ENCODE measurements around the gene MRPL1. TPM values are rescaled to one million over a fixed set of nuclear protein-coding genes. Genes with fewer than 3 reads are reported as not detected.
"Not testable (repeated sequence)": the region's sequence is repeated elsewhere in the genome, so short reads cannot be mapped to it uniquely, and the experiment has no call there.

MRPL1 gene
- total RNA-seq, 2 experiments from 2014 or later, result 61.1 to 70.6 TPM

GRCh38 chr4:77945929-77946328, 83.3 kb downstream of the MRPL1 start:
- H3K27me3 Mint-ChIP-seq; ATAC-seq; H3K4me1 Mint-ChIP-seq; POLR2A ChIA-PET; H3K27ac Mint-ChIP-seq; CTCF ChIA-PET; intact Hi-C loops (cut with DNase I, micrococcal nuclease); H3K4me3 Mint-ChIP-seq; DNase-seq: not testable (repeated sequence)
- Mint-ChIP-seq H3K9me3 (ENCODE audit: low read depth) (peaks cover 18% of the 10 kb centered on the region), H3K36me3 (ENCODE audit: low read depth) (peaks cover 51% of the 10 kb centered on the region)

- CTCF ChIA-PET, result no interaction called here
- Mint-ChIP-seq H3K27ac (no peak overlapping the region), H3K9me3 (ENCODE audit: low read depth) (peaks cover 5% of the 10 kb centered on the region), H3K36me3 (ENCODE audit: low read depth) (peaks cover 42% of the 10 kb centered on the region), H3K4me3 (no peak overlapping the region), H3K27me3 (no peaks in the 10 kb centered on the region), H3K4me1 (peaks cover 10% of the 10 kb centered on the region)
- POLR2A ChIA-PET, result no interaction called here
- DNase-seq (no peak), ATAC-seq (no peak)
- intact Hi-C loops (cut with DNase I, micrococcal nuclease), result loop anchor here in 1 of 2 experiments (5.0 kb wide), 1 partner anchor 107 kb away; the partner anchor contains the start of gene FRAS1
Measured at GRCh38 chr4:77950203-77950602, 87.6 kb downstream of the MRPL1 start.

- Mint-ChIP-seq H3K36me3 (ENCODE audit: low read depth) (peaks cover 30% of the 10 kb centered on the region), H3K4me3 (no peak overlapping the region), H3K9me3 (ENCODE audit: low read depth) (no peaks in the 10 kb centered on the region), H3K27ac (no peak overlapping the region), H3K27me3 (no peaks in the 10 kb centered on the region), H3K4me1 (peaks cover 21% of the 10 kb centered on the region)
- intact Hi-C loops (cut with DNase I, micrococcal nuclease), result loop anchor here (1.0 to 5.0 kb wide), 2 partner anchors 105 to 591 kb away; partner anchors contain the start of gene FRAS1 (in 1 of the 2)
- peak; percentile 66 for ATAC-seq
- CTCF ChIA-PET, result no interaction called here
- POLR2A ChIA-PET, result no interaction called here
- no peak for DNase-seq
Measured at GRCh38 chr4:77952457-77952856, 89.8 kb downstream of the MRPL1 start.

GRCh38 chr4:77954690-77955089, 92.1 kb downstream of the MRPL1 start:
- ATAC-seq, result no peak
- intact Hi-C loops (cut with DNase I, micrococcal nuclease), result loop anchor here (5.0 kb wide), 1 partner anchor 103 kb away; the partner anchor contains the start of gene FRAS1 (in 2 of the 2)

GRCh38 chr4:77956917-77957316, 94.3 kb downstream of the MRPL1 start:
- no peak overlapping the region for H3K4me3 Mint-ChIP-seq
- H3K27me3 Mint-ChIP-seq, result no peaks in the 10 kb centered on the region
- peak; percentile 11 for DNase-seq
- CTCF ChIA-PET, result no interaction called here
- H3K27ac Mint-ChIP-seq, result no peak overlapping the region
- H3K9me3 Mint-ChIP-seq (ENCODE audit: low read depth), result no peaks in the 10 kb centered on the region
- POLR2A ChIA-PET, result no interaction called here
- H3K36me3 Mint-ChIP-seq (ENCODE audit: low read depth), result peaks cover 22% of the 10 kb centered on the region
- peak; percentile 59 for ATAC-seq
- peaks cover 17% of the 10 kb centered on the region for H3K4me1 Mint-ChIP-seq
- intact Hi-C loops (cut with DNase I, micrococcal nuclease), result loop anchor here in 1 of 2 experiments (5.0 kb wide), 1 partner anchor 100 kb away; the partner anchor contains the start of gene FRAS1

More at GRCh38 chr4:77954690-77955089, 92.1 kb downstream of the MRPL1 start:
- CTCF ChIA-PET, result no interaction called here
- H3K4me1 Mint-ChIP-seq, result peaks cover 21% of the 10 kb centered on the region
- no peaks in the 10 kb centered on the region for H3K9me3 Mint-ChIP-seq (ENCODE audit: low read depth)
- no peaks in the 10 kb centered on the region for H3K27me3 Mint-ChIP-seq
- H3K36me3 Mint-ChIP-seq (ENCODE audit: low read depth), result peaks cover 30% of the 10 kb centered on the region
- POLR2A ChIA-PET, result no interaction called here
- no peak for DNase-seq
- no peak overlapping the region for H3K27ac Mint-ChIP-seq
- no peak overlapping the region for H3K4me3 Mint-ChIP-seq

- CTCF ChIA-PET, result interaction anchor here (0.8 to 1.1 kb wide), 3 partner anchors 18 to 202 kb away, joined by 3 to 4 read pairs (median 3); no protein-coding TSS in a partner anchor
- peaks cover 8% of the 10 kb centered on the region for H3K36me3 Mint-ChIP-seq (ENCODE audit: low read depth)
Measured at GRCh38 chr4:77958897-77959296, 96.3 kb downstream of the MRPL1 start.

GRCh38 chr4:77959566-77960338, 97.1 kb downstream of the MRPL1 start:
- peaks cover 2% of the 10 kb centered on the region for H3K36me3 Mint-ChIP-seq (ENCODE audit: low read depth)
- peaks cover 12% of the 10 kb centered on the region for H3K4me1 Mint-ChIP-seq
- no peak overlapping the region for H3K4me3 Mint-ChIP-seq
- POLR2A ChIA-PET, result no interaction called here
- intact Hi-C loops (cut with DNase I, micrococcal nuclease), result loop anchor here (1.0 to 5.0 kb wide), 5 partner anchors 98 to 905 kb away; partner anchors contain the start of gene FRAS1 (in 1 of the 2)
- no peak overlapping the region for H3K27ac Mint-ChIP-seq
- H3K9me3 Mint-ChIP-seq (ENCODE audit: low read depth), result no peaks in the 10 kb centered on the region
- CTCF ChIA-PET, result interaction anchor here (0.7 to 1.5 kb wide), 11 partner anchors 9 to 903 kb away, joined by 3 to 5 read pairs (median 3); no protein-coding TSS in a partner anchor
- H3K27me3 Mint-ChIP-seq, result no peaks in the 10 kb centered on the region
- ATAC-seq (no peak), DNase-seq (no peak)

More at GRCh38 chr4:77958897-77959296, 96.3 kb downstream of the MRPL1 start:
- no peaks in the 10 kb centered on the region for H3K9me3 Mint-ChIP-seq (ENCODE audit: low read depth)
- H3K27ac Mint-ChIP-seq, result no peak overlapping the region
- H3K4me3 Mint-ChIP-seq, result no peak overlapping the region
- H3K4me1 Mint-ChIP-seq, result peaks cover 12% of the 10 kb centered on the region
- DNase-seq (no peak), ATAC-seq (no peak)
- intact Hi-C loops (cut with DNase I, micrococcal nuclease), result loop anchor here (1.0 to 5.0 kb wide), 4 partner anchors 98 to 906 kb away; partner anchors contain the start of gene FRAS1 (in 1 of the 2)
- POLR2A ChIA-PET, result no interaction called here
- H3K27me3 Mint-ChIP-seq, result no peaks in the 10 kb centered on the region

- no peak for ATAC-seq
- no peak overlapping the region for H3K27ac Mint-ChIP-seq
- no peaks in the 10 kb centered on the region for H3K9me3 Mint-ChIP-seq (ENCODE audit: low read depth)
- intact Hi-C loops (cut with DNase I, micrococcal nuclease), result loop anchor here in 1 of 2 experiments (5.0 kb wide), 1 partner anchor 312 kb away; no protein-coding TSS in a partner anchor
- CTCF ChIA-PET, result interaction anchor here (0.6 to 1.5 kb wide), 10 partner anchors 8 to 902 kb away, joined by 3 to 5 read pairs (median 4); no protein-coding TSS in a partner anchor
- DNase-seq, result no peak
- POLR2A ChIA-PET, result no interaction called here
- no peaks in the 10 kb centered on the region for H3K27me3 Mint-ChIP-seq
- H3K4me1 Mint-ChIP-seq, result peaks cover 12% of the 10 kb centered on the region
- H3K36me3 Mint-ChIP-seq (ENCODE audit: low read depth), result no peaks in the 10 kb centered on the region
- H3K4me3 Mint-ChIP-seq, result no peak overlapping the region
Measured at GRCh38 chr4:77960367-77960766, 97.7 kb downstream of the MRPL1 start.

- Mint-ChIP-seq H3K4me1 (peaks cover 2% of the 10 kb centered on the region), H3K9me3 (ENCODE audit: low read depth) (no peaks in the 10 kb centered on the region), H3K27ac (no peak overlapping the region), H3K36me3 (ENCODE audit: low read depth) (no peaks in the 10 kb centered on the region), H3K27me3 (peaks cover 4% of the 10 kb centered on the region), H3K4me3 (no peak overlapping the region)
- DNase-seq (no peak), ATAC-seq (no peak)
- intact Hi-C loops (cut with DNase I, micrococcal nuclease), result loop anchor here (2.0 to 5.0 kb wide), 2 partner anchors 308 to 309 kb away; no protein-coding TSS in a partner anchor
- ChIA-PET POLR2A (no interaction called here), CTCF (interaction anchor here (0.7 kb wide), 1 partner anchor 1226 kb away, joined by 3 read pairs; no protein-coding TSS in a partner anchor)
Measured at GRCh38 chr4:77963004-77963403, 100.4 kb downstream of the MRPL1 start.

GRCh38 chr4:77973657-77974056, 111.0 kb downstream of the MRPL1 start:
- POLR2A ChIA-PET; ATAC-seq; H3K27me3 Mint-ChIP-seq; H3K27ac Mint-ChIP-seq; H3K4me1 Mint-ChIP-seq; CTCF ChIA-PET; H3K9me3 Mint-ChIP-seq (ENCODE audit: low read depth); DNase-seq; H3K4me3 Mint-ChIP-seq; H3K36me3 Mint-ChIP-seq (ENCODE audit: low read depth); intact Hi-C loops (cut with DNase I, micrococcal nuclease): not testable (repeated sequence)

GRCh38 chr4:77982900-77983540, 120.4 kb downstream of the MRPL1 start:
- H3K36me3 Mint-ChIP-seq (ENCODE audit: low read depth); H3K27ac Mint-ChIP-seq; H3K4me1 Mint-ChIP-seq; H3K27me3 Mint-ChIP-seq; ATAC-seq; DNase-seq; POLR2A ChIA-PET; H3K9me3 Mint-ChIP-seq (ENCODE audit: low read depth); intact Hi-C loops (cut with DNase I, micrococcal nuclease); H3K4me3 Mint-ChIP-seq: not testable (repeated sequence)
- CTCF ChIA-PET, result interaction anchor here (0.8 to 0.9 kb wide), 2 partner anchors 24 to 78 kb away, joined by 3 read pairs; no protein-coding TSS in a partner anchor
